Measurements from ENCODE around the gene VWC2. TPM values are rescaled to one million over a fixed set of nuclear protein-coding genes. Genes with fewer than 3 reads are reported as not detected.

Gene VWC2
- total and polyA plus RNA-seq, 2 of the 8 experiments (the other 6 are each of a cell fraction or from before 2014, with no cell fraction given) = 0.24 to 0.30 TPM

GRCh38 chr7:49773936-49774458 lies 559 bp downstream of the VWC2 start (continued):
- TF ChIP-seq CHD7 (IDR thresholded peaks at IDR 0.05; ENCODE audit: insufficient replicate concordance, low read length) (no peak), SIX5 (IDR thresholded peaks at IDR 0.05; ENCODE audit: low read depth, low read length) (no peak), HDAC6 (IDR thresholded peaks at IDR 0.05; ENCODE audit: low read depth, low read length) (no peak), EP300 (IDR thresholded peaks at IDR 0.05; ENCODE audit: borderline replicate concordance in 1 of 2, low read depth in 2 of 2, low read length in 2 of 2) (no peak), KDM5A (IDR thresholded peaks at IDR 0.05; ENCODE audit: low read length) (no peak), SRF (IDR thresholded peaks at IDR 0.05; ENCODE audit: low read depth, low read length) (no peak), CTBP2 (IDR thresholded peaks at IDR 0.05; ENCODE audit: borderline replicate concordance, insufficient read depth, insufficient read length, low read length) (no peak), EGR1 (IDR thresholded peaks at IDR 0.05; ENCODE audit: borderline replicate concordance, low read depth, low read length) (no peak), NRF1 (IDR thresholded peaks at IDR 0.05; ENCODE audit: low read depth, low read length) (no peak), JUN (IDR thresholded peaks at IDR 0.05; ENCODE audit: low read depth, low read length) (no peak), RAD21 (IDR thresholded peaks at IDR 0.05 in 1 of 2, conservative IDR thresholded peaks at IDR 0.05 in 1 of 2; ENCODE audit: low read depth in 2 of 2, low read length in 2 of 2) (no peak)

Measured in H1 (cell line).